Tibial artery (tissue), 4 donors: ENCODE data around the gene HDGFL3.
A peak's percentile ranks its signal among the peaks of the same experiment; 100 is the strongest.

Source experiments
- DNase-seq, 2 donors: peaks; one replicate each; pipeline ENCODE4 v3.0.0-alpha.2; 2019
- H3K27ac ChIP-seq, 2 donors: fragments of 200-600 bp; sonication (generic) in 1 of 2; 1 replicate in 1 of 2; 2 replicates in 1 of 2; pipeline ENCODE4 v1.5.1; 2018 to 2019; ENCODE audit warnings: mild to moderate bottlenecking in 1 of 2
- H3K27me3 ChIP-seq, 2 donors: fragments of 200-600 bp; sonication (generic) in 1 of 2; one replicate each; pipeline versions ENCODE4 v1.5.1 to v1.6.0; 2016 to 2019
- H3K36me3 ChIP-seq, 3 donors: fragments of 200-600 bp; sonication (generic) in 2 of 3; one replicate each; pipeline ENCODE4 v1.5.1; 2016 to 2019; ENCODE audit warnings: mild to moderate bottlenecking in 2 of 3
- H3K4me1 ChIP-seq, 4 donors: fragments of 200-600 bp; sonication (generic) in 2 of 4; 1 replicate in 3 of 4; 2 replicates in 1 of 4; pipeline ENCODE4 v1.5.1; 2016 to 2019
- H3K4me3 ChIP-seq, 2 donors: fragments of 200-600 bp; sonication (generic) in 1 of 2; 1 replicate in 1 of 2; 2 replicates in 1 of 2; pipeline ENCODE4 v1.5.1; 2018 to 2019; ENCODE audit warnings: mild to moderate bottlenecking in 2 of 2
- H3K9me3 ChIP-seq, 3 donors: fragments of 200-600 bp; sonication (generic) in 1 of 3; one replicate each; pipeline ENCODE4 v1.5.1; 2016 to 2019
- CTCF ChIP-seq, 2 experiments: fragments of 200-600 bp in 1 of 2; fragments of 450-650 bp in 1 of 2; IDR thresholded peaks; one replicate each; pipeline ENCODE4 v1.5.1; 2017 to 2019; ENCODE audit warnings: antibody characterized with exemption in 2 of 2, mild to moderate bottlenecking in 1 of 2, moderate library complexity in 1 of 2
- intact Hi-C: fragments of 100-400 bp; cut with DNase I; formaldehyde crosslinking; loops from one replicate; pipeline ENCODE4 v1.15.0; 2023; ENCODE audit warnings: low total_unique reads

HDGFL3 gene

DNA sequence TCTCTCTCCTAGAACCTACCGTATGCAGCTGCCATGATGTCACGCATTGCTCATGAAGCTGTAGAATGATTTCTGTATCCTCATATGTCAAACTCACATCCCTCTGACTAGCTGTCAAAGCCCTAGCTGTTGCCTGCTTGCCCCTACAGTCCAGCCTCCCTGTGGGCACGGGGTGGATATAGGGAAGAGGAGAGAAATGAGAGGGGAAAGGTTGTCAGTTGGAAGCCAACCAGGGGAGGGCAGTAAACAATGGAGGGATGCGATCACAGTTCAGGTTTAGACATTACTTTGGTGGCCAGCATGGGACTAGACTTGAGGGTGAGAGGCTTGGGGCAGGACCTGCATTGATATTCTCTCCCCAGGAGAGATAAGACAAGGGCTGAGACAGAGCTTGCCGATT, 1.7 kb upstream of the HDGFL3 start:
- no peak overlapping the region for H3K27ac ChIP-seq
- TF ChIP-seq CTCF (IDR thresholded peaks at IDR 0.05) = no peak
- no peaks in the 10 kb centered on the region for H3K36me3 ChIP-seq
- no peaks in the 10 kb centered on the region for H3K9me3 ChIP-seq
- no peak overlapping the region for H3K4me3 ChIP-seq
- no peaks in the 10 kb centered on the region for H3K27me3 ChIP-seq
- intact Hi-C loops = loop anchor here (5.0 to 10.0 kb wide), 2 partner anchors 197 to 665 kb away; partner anchors contain the start of genes C15orf40 and RPS17
- no peak for DNase-seq
- H3K4me1 ChIP-seq = peaks cover 0 to 29% (median 15%) of the 10 kb centered on the region in 4 donors

GRCh38 chr15:83208367-83208661, 691 bp upstream of the HDGFL3 start:
- no peak for TF ChIP-seq CTCF (IDR thresholded peaks at IDR 0.05)
- intact Hi-C loops = loop anchor here (5.0 to 10.0 kb wide), 2 partner anchors 196 to 664 kb away; partner anchors contain the start of genes C15orf40 and RPS17
- Histone ChIP-seq H3K36me3 (no peaks in the 10 kb centered on the region), H3K9me3 (no peaks in the 10 kb centered on the region), H3K27me3 (no peaks in the 10 kb centered on the region), H3K27ac (peak overlapping the region; percentile 91 to 93), H3K4me1 (peaks cover 0 to 32% (median 15%) of the 10 kb centered on the region in 4 donors), H3K4me3 (peak overlapping the region; percentile 89 to 91)
- DNase-seq = no peak

- Histone ChIP-seq H3K36me3 (no peaks in the 10 kb centered on the region), H3K27ac (peak overlapping the region; percentile 91 to 93), H3K9me3 (no peaks in the 10 kb centered on the region), H3K27me3 (no peaks in the 10 kb centered on the region), H3K4me3 (peak overlapping the region; percentile 89 to 91), H3K4me1 (peaks cover 0 to 43% (median 18%) of the 10 kb centered on the region in 4 donors)
- intact Hi-C loops = loop anchor here (5.0 to 10.0 kb wide), 2 partner anchors 195 to 662 kb away; partner anchors contain the start of genes C15orf40 and RPS17
- DNase-seq = peak; percentile 25 to 72
- TF ChIP-seq CTCF (IDR thresholded peaks at IDR 0.05) = no peak
Observed at GRCh38 chr15:83207009-83207659, 489 bp downstream of the HDGFL3 start.

- H3K27me3 ChIP-seq = no peaks in the 10 kb centered on the region
- H3K4me3 ChIP-seq = peak overlapping the region; percentile 89 to 91
- H3K27ac ChIP-seq = peak overlapping the region; percentile 91 to 93
- peaks cover 0 to 49% (median 19%) of the 10 kb centered on the region in 4 donors for H3K4me1 ChIP-seq
- TF ChIP-seq CTCF (IDR thresholded peaks at IDR 0.05) = no peak
- no peaks in the 10 kb centered on the region for H3K36me3 ChIP-seq
- intact Hi-C loops = loop anchor here (5.0 to 10.0 kb wide), 2 partner anchors 194 to 662 kb away; partner anchors contain the start of genes C15orf40 and RPS17
- no peak for DNase-seq
- H3K9me3 ChIP-seq = no peaks in the 10 kb centered on the region
Observed at GRCh38 chr15:83206526-83207008, 1.1 kb downstream of the HDGFL3 start.

DNA sequence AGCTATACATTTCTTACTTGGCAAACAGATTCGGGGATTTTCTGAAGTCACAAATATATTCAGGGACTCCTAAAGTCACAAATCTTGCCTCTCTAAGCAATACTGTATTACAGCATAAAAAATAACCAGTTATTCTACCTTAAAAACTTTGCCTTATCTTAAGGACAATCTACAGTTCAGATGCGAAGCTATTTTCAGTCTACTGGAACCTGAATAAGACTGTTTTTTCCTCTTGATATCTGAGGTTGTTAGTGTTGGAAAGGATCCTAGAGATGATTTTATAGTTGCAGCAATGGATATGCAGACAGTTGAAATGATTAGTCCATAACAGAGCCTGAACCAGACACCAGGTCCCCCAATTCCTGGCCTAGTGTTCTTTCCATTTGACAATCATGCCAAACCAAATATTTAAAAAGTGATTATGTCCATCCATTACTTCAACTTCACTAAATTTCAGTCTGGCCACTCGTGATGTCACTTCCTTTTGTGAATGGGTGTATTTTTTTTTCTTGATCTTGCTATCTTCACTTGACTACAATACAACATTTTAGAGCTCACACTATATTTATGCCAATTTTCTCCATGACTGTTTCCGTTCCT, 1.8 kb downstream of the HDGFL3 start:
- intact Hi-C loops = loop anchor here (5.0 to 10.0 kb wide), 2 partner anchors 194 to 661 kb away; partner anchors contain the start of genes C15orf40 and RPS17
- no peaks in the 10 kb centered on the region for H3K27me3 ChIP-seq
- TF ChIP-seq CTCF (IDR thresholded peaks at IDR 0.05) = no peak
- H3K4me1 ChIP-seq = peaks cover 0 to 52% (median 19%) of the 10 kb centered on the region in 4 donors
- no peaks in the 10 kb centered on the region for H3K36me3 ChIP-seq
- peak overlapping the region; percentile 91 to 93 for H3K27ac ChIP-seq
- peak overlapping the region; percentile 89 to 91 for H3K4me3 ChIP-seq
- H3K9me3 ChIP-seq = no peaks in the 10 kb centered on the region
- DNase-seq = no peak
